Smooth muscle cell (in vitro differentiated cells): Measurements from ENCODE around the gene LY6G6C. TPM values are rescaled to one million over a fixed set of nuclear protein-coding genes. Genes with fewer than 3 reads are reported as not detected.

Experiments used
- DNase-seq: peaks from one replicate; lab custom pipeline; 2025; ENCODE audit not compliant: unreplicated experiment; lab: John Stamatoyannopoulos, UW
- H2AFZ ChIP-seq: fragments of 200-600 bp; sonication (generic); 2 replicates; pipeline ENCODE4 v1.6.0; 2016; ENCODE audit warnings: antibody characterized with exemption, low read depth, mild to moderate bottlenecking
- H3F3A ChIP-seq: fragments of 200-600 bp; sonication (generic); 2 replicates; pipeline ENCODE4 v1.6.0; 2017; ENCODE audit warnings: antibody characterized with exemption, low read depth
- H3K27ac ChIP-seq: fragments of 200-600 bp; sonication (generic); 2 replicates; pipeline ENCODE4 v1.5.1; 2016; ENCODE audit warnings: low read depth, mild to moderate bottlenecking
- H3K27me3 ChIP-seq: fragments of 200-600 bp; sonication (generic); 2 replicates; pipeline ENCODE4 v1.6.1; 2016; ENCODE audit warnings: low read depth, mild to moderate bottlenecking
- H3K36me3 ChIP-seq: fragments of 200-600 bp; sonication (generic); 2 replicates; pipeline ENCODE4 v1.5.1; 2016; ENCODE audit warnings: low read depth
- H3K4me1 ChIP-seq: fragments of 200-600 bp; sonication (generic); 2 replicates; pipeline ENCODE4 v1.5.1; 2016; ENCODE audit warnings: low read depth
- H3K4me2 ChIP-seq: fragments of 200-600 bp; sonication (generic); 2 replicates; pipeline ENCODE4 v1.6.0; 2016; ENCODE audit warnings: mild to moderate bottlenecking
- H3K4me3 ChIP-seq: fragments of 200-600 bp; sonication (generic); 2 replicates; pipeline ENCODE4 v1.5.1; 2016; ENCODE audit warnings: mild to moderate bottlenecking
- H3K79me2 ChIP-seq: fragments of 200-600 bp; sonication (generic); 2 replicates; pipeline ENCODE4 v1.6.0; 2016; ENCODE audit warnings: low read depth, mild to moderate bottlenecking
- H3K9ac ChIP-seq: fragments of 200-600 bp; sonication (generic); 2 replicates; pipeline ENCODE4 v1.6.0; 2016; ENCODE audit warnings: low read depth
- H3K9me3 ChIP-seq: fragments of 200-600 bp; sonication (generic); replicated peaks from 2 replicates; pipeline ENCODE4 v1.5.1; 2016; ENCODE audit warnings: low read depth
- H4K20me1 ChIP-seq: fragments of 200-600 bp; sonication (generic); 2 replicates; pipeline ENCODE4 v1.6.0; 2016; ENCODE audit warnings: low read depth
- WGBS: methylation state at CpG from one replicate; pipeline ENCODE4 v1.1.7; 2016; ENCODE audit warnings: low lambda C conversion rate; 5-methylcytosine and 5-hydroxymethylcytosine counted together
- polyA plus RNA-seq: library from polyadenylated mRNA; unstranded; fragments of >200 nt; fragmentation: Nextera tagmentation; extraction: Ambion mirVana; gene quantifications from 2 replicates; pipeline ENCODE4 v1.2.1, GENCODE V29; 2016
- total RNA-seq: library from RNA; depleted of rRNA; stranded (reverse); fragments of >200 nt; gene quantifications from 2 replicates; pipeline ENCODE4 v1.2.3, GENCODE V29; 2014
- TF ChIP-seq, protein P1 (sequence below): fragments of 200-600 bp; sonication (generic); IDR thresholded peaks from 2 replicates; pipeline ENCODE4 v1.5.1; 2017; ENCODE audit warnings: borderline replicate concordance, mild to moderate bottlenecking, antibody characterized with exemption; ENCODE audit not compliant: insufficient read depth, poor library complexity, severe bottlenecking

Gene LY6G6C
- total and polyA plus RNA-seq, 2 experiments from 2014 or later, result 3.8 to 3.9 TPM

DNA sequence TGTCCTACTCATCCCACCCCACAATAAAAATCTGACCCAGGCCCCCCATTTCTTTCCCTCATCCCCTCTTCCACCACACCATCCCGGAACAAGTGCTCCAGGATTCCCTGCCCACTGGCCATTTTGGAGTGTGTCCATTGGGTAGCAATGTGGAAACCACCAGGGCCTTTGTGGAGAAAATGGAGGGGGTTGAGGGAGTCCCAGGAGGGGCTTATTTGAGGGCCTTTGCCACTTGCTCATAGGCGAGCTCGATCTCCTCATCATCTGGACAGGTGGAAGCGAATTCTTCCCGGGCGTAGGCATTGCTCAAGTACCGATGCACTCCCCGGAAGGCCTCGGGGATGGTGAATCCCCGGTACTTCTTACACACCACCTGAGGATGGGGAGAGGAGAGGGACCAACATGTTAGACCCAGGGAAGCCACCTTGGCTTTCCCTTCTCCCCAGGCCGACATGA, 9.1 kb upstream of the LY6G6C start:
- TF ChIP-seq, protein P1, sequence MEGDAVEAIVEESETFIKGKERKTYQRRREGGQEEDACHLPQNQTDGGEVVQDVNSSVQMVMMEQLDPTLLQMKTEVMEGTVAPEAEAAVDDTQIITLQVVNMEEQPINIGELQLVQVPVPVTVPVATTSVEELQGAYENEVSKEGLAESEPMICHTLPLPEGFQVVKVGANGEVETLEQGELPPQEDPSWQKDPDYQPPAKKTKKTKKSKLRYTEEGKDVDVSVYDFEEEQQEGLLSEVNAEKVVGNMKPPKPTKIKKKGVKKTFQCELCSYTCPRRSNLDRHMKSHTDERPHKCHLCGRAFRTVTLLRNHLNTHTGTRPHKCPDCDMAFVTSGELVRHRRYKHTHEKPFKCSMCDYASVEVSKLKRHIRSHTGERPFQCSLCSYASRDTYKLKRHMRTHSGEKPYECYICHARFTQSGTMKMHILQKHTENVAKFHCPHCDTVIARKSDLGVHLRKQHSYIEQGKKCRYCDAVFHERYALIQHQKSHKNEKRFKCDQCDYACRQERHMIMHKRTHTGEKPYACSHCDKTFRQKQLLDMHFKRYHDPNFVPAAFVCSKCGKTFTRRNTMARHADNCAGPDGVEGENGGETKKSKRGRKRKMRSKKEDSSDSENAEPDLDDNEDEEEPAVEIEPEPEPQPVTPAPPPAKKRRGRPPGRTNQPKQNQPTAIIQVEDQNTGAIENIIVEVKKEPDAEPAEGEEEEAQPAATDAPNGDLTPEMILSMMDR, result no peak
- Histone ChIP-seq H3K79me2 (peaks cover 40% of the 10 kb centered on the region), H3F3A (peaks cover 55% of the 10 kb centered on the region), H3K9ac (no peak overlapping the region), H3K27ac (peak overlapping the region; percentile 79), H3K27me3 (no peaks in the 10 kb centered on the region), H4K20me1 (peaks cover 56% of the 10 kb centered on the region), H2AFZ (no peak overlapping the region), H3K9me3 (no peaks in the 10 kb centered on the region), H3K36me3 (no peaks in the 10 kb centered on the region), H3K4me3 (peak overlapping the region; percentile 89), H3K4me2 (peak overlapping the region; percentile 95), H3K4me1 (peaks cover 20% of the 10 kb centered on the region)
- no peak for DNase-seq
- 91% methylated on average over 11 of the region's 11 CpGs for WGBS

GRCh38 chr6:31729979-31730630, 8.6 kb upstream of the LY6G6C start:
- no peaks in the 10 kb centered on the region for H3K27me3 ChIP-seq
- H3K4me2 ChIP-seq, result peak overlapping the region; percentile 95
- 3% methylated on average over 42 of the region's 46 CpGs for WGBS
- H3K4me3 ChIP-seq, result peak overlapping the region; percentile 89
- H3K36me3 ChIP-seq, result no peaks in the 10 kb centered on the region
- no peak overlapping the region for H2AFZ ChIP-seq
- TF ChIP-seq, protein P1, result no peak
- peaks cover 20% of the 10 kb centered on the region for H3K4me1 ChIP-seq
- H4K20me1 ChIP-seq, result peaks cover 56% of the 10 kb centered on the region
- peaks cover 36% of the 10 kb centered on the region for H3K79me2 ChIP-seq
- peak overlapping the region; percentile 48 for H3K9ac ChIP-seq
- peak overlapping the region; percentile 79 for H3K27ac ChIP-seq
- H3F3A ChIP-seq, result peaks cover 55% of the 10 kb centered on the region
- no peaks in the 10 kb centered on the region for H3K9me3 ChIP-seq
- peak; percentile 85 for DNase-seq

- Histone ChIP-seq H3K79me2 (peaks cover 30% of the 10 kb centered on the region), H3K9ac (peak overlapping the region; percentile 48), H3K4me1 (peaks cover 20% of the 10 kb centered on the region), H3K4me3 (peak overlapping the region; percentile 89), H3K27ac (peak overlapping the region; percentile 79), H3F3A (peaks cover 50% of the 10 kb centered on the region), H3K9me3 (no peaks in the 10 kb centered on the region), H2AFZ (no peak overlapping the region), H3K27me3 (no peaks in the 10 kb centered on the region), H4K20me1 (peaks cover 51% of the 10 kb centered on the region), H3K4me2 (peak overlapping the region; percentile 95), H3K36me3 (no peaks in the 10 kb centered on the region)
- 1% methylated on average over 22 of the region's 29 CpGs for WGBS
- peak; percentile 87 for DNase-seq
- TF ChIP-seq, protein P1, result peak; percentile 66
These were observed 8.0 kb upstream of the LY6G6C start for GRCh38 chr6:31729515-31729978.
